ENCODE data around the gene HDAC4.

HDAC4 gene

DNA sequence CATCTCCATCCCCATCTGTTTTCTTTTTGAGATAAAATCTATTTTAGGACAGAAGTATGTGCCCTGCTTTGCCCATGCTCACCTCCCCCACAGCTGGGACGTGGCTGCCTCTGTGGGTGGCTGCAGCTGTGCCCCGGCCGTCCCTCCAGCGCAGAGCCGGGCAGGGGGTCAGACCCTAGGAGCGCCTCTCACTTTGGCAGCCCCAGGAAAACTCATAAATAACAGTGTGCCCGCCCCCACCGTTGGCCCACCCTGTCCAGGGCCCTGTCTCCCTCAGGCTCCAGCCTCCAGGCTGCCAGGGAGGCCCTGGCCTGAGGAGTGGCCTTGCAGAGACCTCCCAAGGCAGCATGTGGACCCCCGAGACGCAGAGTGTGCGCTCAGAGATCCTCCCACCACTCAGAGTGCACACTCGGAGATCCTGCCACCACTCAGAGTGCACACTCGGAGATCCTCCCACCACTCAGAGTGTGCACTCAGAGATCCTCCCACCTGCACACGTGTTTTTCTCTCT lies 374.8 kb downstream of the HDAC4 start:
- H3K27ac ChIP-seq (ENCODE audit: low read length), result no peak overlapping the region
- TF ChIP-seq, protein P1, sequence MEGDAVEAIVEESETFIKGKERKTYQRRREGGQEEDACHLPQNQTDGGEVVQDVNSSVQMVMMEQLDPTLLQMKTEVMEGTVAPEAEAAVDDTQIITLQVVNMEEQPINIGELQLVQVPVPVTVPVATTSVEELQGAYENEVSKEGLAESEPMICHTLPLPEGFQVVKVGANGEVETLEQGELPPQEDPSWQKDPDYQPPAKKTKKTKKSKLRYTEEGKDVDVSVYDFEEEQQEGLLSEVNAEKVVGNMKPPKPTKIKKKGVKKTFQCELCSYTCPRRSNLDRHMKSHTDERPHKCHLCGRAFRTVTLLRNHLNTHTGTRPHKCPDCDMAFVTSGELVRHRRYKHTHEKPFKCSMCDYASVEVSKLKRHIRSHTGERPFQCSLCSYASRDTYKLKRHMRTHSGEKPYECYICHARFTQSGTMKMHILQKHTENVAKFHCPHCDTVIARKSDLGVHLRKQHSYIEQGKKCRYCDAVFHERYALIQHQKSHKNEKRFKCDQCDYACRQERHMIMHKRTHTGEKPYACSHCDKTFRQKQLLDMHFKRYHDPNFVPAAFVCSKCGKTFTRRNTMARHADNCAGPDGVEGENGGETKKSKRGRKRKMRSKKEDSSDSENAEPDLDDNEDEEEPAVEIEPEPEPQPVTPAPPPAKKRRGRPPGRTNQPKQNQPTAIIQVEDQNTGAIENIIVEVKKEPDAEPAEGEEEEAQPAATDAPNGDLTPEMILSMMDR (IDR thresholded peaks at IDR 0.05; ENCODE audit: low read length), result no peak
- TF ChIP-seq EZH2phosphoT487 (IDR thresholded peaks at IDR 0.05; ENCODE audit: low read length) (no peak), EZH2 (optimal IDR thresholded peaks at IDR 0.05; ENCODE audit: low read depth, low read length) (no peak)
- peaks cover 34% of the 10 kb centered on the region for H3K27me3 ChIP-seq (replicated peaks; ENCODE audit: insufficient read depth, low read length)
- no peaks in the 10 kb centered on the region for H3K36me3 ChIP-seq (replicated peaks; ENCODE audit: insufficient read depth, low read length)
- H3K9me2 ChIP-seq (replicated peaks; ENCODE audit: insufficient read depth, low read length), result no peaks in the 10 kb centered on the region
- H3K4me3 ChIP-seq (ENCODE audit: low read length), result no peak overlapping the region
- H3K4me2 ChIP-seq (ENCODE audit: low read depth, low read length), result no peak overlapping the region
- H2AFZ ChIP-seq (ENCODE audit: low read length), result no peak overlapping the region
- no peaks in the 10 kb centered on the region for H3K79me2 ChIP-seq (ENCODE audit: low read length)
- H3F3A ChIP-seq (ENCODE audit: insufficient read depth, low read length), result no peaks in the 10 kb centered on the region
- DNase-seq, result no peak
- no peak overlapping the region for H3K9ac ChIP-seq (ENCODE audit: low read length)
- H3K4me1 ChIP-seq (ENCODE audit: low read length), result no peaks in the 10 kb centered on the region
- no peaks in the 10 kb centered on the region for H3K9me3 ChIP-seq (replicated peaks; ENCODE audit: insufficient read depth, low read length)
- H4K20me1 ChIP-seq (ENCODE audit: insufficient read depth, low read length), result no peaks in the 10 kb centered on the region

DNA sequence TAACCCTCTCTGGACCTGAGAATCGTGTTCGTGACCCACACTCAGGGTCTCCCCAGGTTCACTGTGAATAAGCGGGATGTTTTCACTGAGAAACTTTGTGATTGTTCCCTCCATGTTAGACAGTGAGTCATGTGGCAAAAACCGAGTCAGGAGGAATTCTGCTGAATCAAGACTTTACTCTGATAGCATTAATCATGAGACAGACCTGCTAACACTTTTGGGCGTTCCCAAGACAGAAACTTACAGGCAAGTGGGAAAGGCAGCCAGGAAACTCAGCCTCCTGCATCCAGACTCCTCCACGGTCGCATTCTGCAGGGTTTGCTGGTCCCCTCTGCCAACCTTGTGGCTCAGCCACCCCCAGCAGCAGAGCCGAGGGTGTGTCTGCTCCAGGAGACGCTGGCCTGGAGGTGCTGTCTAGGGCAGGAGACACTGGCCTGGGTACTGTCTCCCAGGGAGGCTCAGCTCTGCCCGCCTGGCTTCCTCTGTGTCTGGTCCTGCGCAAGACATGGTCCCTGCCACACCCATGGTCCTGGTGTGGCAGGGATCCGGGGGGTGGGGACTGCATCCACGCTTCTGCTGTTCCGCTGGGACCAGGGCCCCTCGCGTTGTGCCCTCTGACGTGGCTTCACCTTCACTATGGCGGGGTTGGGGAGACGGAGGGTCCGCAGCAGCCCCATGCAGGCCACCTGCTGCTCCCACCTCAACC lies 375.6 kb downstream of the HDAC4 start:
- Histone ChIP-seq H4K20me1 (ENCODE audit: insufficient read depth, low read length) (no peaks in the 10 kb centered on the region), H3K9ac (ENCODE audit: low read length) (no peak overlapping the region), H3K4me1 (ENCODE audit: low read length) (no peaks in the 10 kb centered on the region), H3K27ac (ENCODE audit: low read length) (no peak overlapping the region), H3K4me2 (ENCODE audit: low read depth, low read length) (no peak overlapping the region), H3K27me3 (replicated peaks; ENCODE audit: insufficient read depth, low read length) (peaks cover 41% of the 10 kb centered on the region), H3K9me2 (replicated peaks; ENCODE audit: insufficient read depth, low read length) (no peaks in the 10 kb centered on the region), H3K79me2 (ENCODE audit: low read length) (no peaks in the 10 kb centered on the region), H3F3A (ENCODE audit: insufficient read depth, low read length) (no peaks in the 10 kb centered on the region), H3K4me3 (ENCODE audit: low read length) (no peak overlapping the region), H3K36me3 (replicated peaks; ENCODE audit: insufficient read depth, low read length) (no peaks in the 10 kb centered on the region), H3K9me3 (replicated peaks; ENCODE audit: insufficient read depth, low read length) (no peaks in the 10 kb centered on the region), H2AFZ (ENCODE audit: low read length) (no peak overlapping the region)
- no peak for DNase-seq
- TF ChIP-seq, protein P1 (IDR thresholded peaks at IDR 0.05; ENCODE audit: low read length), result no peak
- TF ChIP-seq EZH2phosphoT487 (IDR thresholded peaks at IDR 0.05; ENCODE audit: low read length) (no peak), EZH2 (optimal IDR thresholded peaks at IDR 0.05; ENCODE audit: low read depth, low read length) (no peak)

DNA sequence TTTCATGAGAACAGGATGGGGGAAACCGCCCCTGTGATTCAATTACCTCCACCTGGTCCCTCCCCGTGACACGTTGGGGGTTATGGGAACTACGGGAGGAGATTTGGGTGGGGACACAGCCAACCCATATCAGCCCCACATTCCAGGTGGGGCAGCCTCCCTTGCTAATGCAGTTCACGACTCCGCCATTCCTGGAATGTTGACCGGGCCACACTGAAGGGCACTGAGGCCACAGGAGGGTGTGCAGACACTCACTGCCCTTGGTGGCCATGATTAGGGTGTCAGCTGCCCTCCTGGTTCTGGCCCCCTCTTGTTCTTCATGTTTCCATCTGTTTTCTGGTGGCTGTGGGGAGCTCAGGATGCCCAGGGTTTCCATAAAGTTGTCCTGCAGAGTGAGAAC lies 376.6 kb downstream of the HDAC4 start:
- Histone ChIP-seq H3F3A (ENCODE audit: insufficient read depth, low read length) (no peaks in the 10 kb centered on the region), H4K20me1 (ENCODE audit: insufficient read depth, low read length) (no peaks in the 10 kb centered on the region), H2AFZ (ENCODE audit: low read length) (no peak overlapping the region), H3K79me2 (ENCODE audit: low read length) (no peaks in the 10 kb centered on the region), H3K4me1 (ENCODE audit: low read length) (no peaks in the 10 kb centered on the region), H3K9me2 (replicated peaks; ENCODE audit: insufficient read depth, low read length) (no peaks in the 10 kb centered on the region), H3K4me2 (ENCODE audit: low read depth, low read length) (no peak overlapping the region), H3K36me3 (replicated peaks; ENCODE audit: insufficient read depth, low read length) (no peaks in the 10 kb centered on the region), H3K9me3 (replicated peaks; ENCODE audit: insufficient read depth, low read length) (no peaks in the 10 kb centered on the region), H3K27me3 (replicated peaks; ENCODE audit: insufficient read depth, low read length) (peaks cover 48% of the 10 kb centered on the region), H3K27ac (ENCODE audit: low read length) (no peak overlapping the region), H3K4me3 (ENCODE audit: low read length) (no peak overlapping the region), H3K9ac (ENCODE audit: low read length) (no peak overlapping the region)
- DNase-seq, result no peak
- no peak for TF ChIP-seq EZH2 (optimal IDR thresholded peaks at IDR 0.05; ENCODE audit: low read depth, low read length)
- TF ChIP-seq EZH2phosphoT487 (IDR thresholded peaks at IDR 0.05; ENCODE audit: low read length), result no peak
- TF ChIP-seq, protein P1 (IDR thresholded peaks at IDR 0.05; ENCODE audit: low read length), result no peak
